Esophagus squamous epithelium (tissue), 5 donors: ENCODE results near the gene RNF130. TPM values are rescaled to one million over a fixed set of nuclear protein-coding genes. Genes with fewer than 3 reads are reported as not detected.

Experiments
- DNase-seq: peaks from one replicate; lab custom pipeline; 2025; lab: John Stamatoyannopoulos, UW
- H3K27ac ChIP-seq, 4 donors: fragments of 200-600 bp; sonication (generic); one replicate each; pipeline ENCODE4 v1.5.1; 2016 to 2019; ENCODE audit warnings: mild to moderate bottlenecking in 1 of 4
- H3K27me3 ChIP-seq, 4 donors: fragments of 200-600 bp; sonication (generic); 1 replicate in 3 of 4; 2 replicates in 1 of 4; pipeline versions ENCODE4 v1.5.1 to v1.6.0; 2017 to 2021; ENCODE audit warnings: antibody characterized with exemption in 1 of 4
- H3K36me3 ChIP-seq, 3 donors: fragments of 200-600 bp; sonication (generic); one replicate each; pipeline ENCODE4 v1.5.1; 2016 to 2019
- H3K4me1 ChIP-seq, 3 donors: fragments of 200-600 bp; sonication (generic); one replicate each; pipeline ENCODE4 v1.5.1; 2017 to 2019
- H3K4me3 ChIP-seq, 4 donors: fragments of 200-600 bp; sonication (generic); 1 replicate in 3 of 4; 2 replicates in 1 of 4; pipeline ENCODE4 v1.5.1; 2016 to 2019; ENCODE audit warnings: mild to moderate bottlenecking in 2 of 4, moderate library complexity in 1 of 4
- H3K9me3 ChIP-seq, 3 donors: fragments of 200-600 bp; sonication (generic); one replicate each; pipeline ENCODE4 v1.5.1; 2016 to 2019
- CTCF ChIP-seq, 6 experiments: fragments of 450-650 bp in 4 of 6; fragments of 200-600 bp in 2 of 6; sonication (generic) in 2 of 6; IDR thresholded peaks; one replicate each; pipeline ENCODE4 v1.5.1; 2016 to 2019; ENCODE audit warnings: antibody characterized with exemption in 6 of 6, mild to moderate bottlenecking in 4 of 6, moderate library complexity in 4 of 6
- POLR2A ChIP-seq, 4 donors: fragments of 450-650 bp; IDR thresholded peaks; one replicate each; pipeline ENCODE4 v1.6.1; 2017; ENCODE audit warnings: antibody characterized with exemption in 4 of 4, mild to moderate bottlenecking in 4 of 4, moderate library complexity in 3 of 4
- WGBS, 2 donors: methylation state at CpG; one replicate each; pipeline ENCODE4 v1.1.5; 2018; 5-methylcytosine and 5-hydroxymethylcytosine counted together
- intact Hi-C: fragments of 100-400 bp; cut with DNase I; formaldehyde crosslinking; loops from one replicate; pipeline ENCODE4 v1.15.0; 2022
- total RNA-seq, 4 donors: library from RNA; depleted of rRNA; stranded (reverse); fragments of >200 nt; gene quantifications; one replicate each; pipeline ENCODE4 v1.1.0, GENCODE V29; 2016
- donor health status: DM: yes; HTN: yes; CAD: no.

Gene RNF130
- total RNA-seq, 4 donors from 2014 or later: 9.1 to 54.6 (median 19.1) TPM

- H3K27ac ChIP-seq: no peak overlapping the region
- H3K27me3 ChIP-seq: no peaks in the 10 kb centered on the region
- no peak overlapping the region for H3K4me3 ChIP-seq
- 79 to 85% methylated on average over 9 to 12 of the region's 20 CpGs for WGBS, 2 donors
- no peaks in the 10 kb centered on the region for H3K36me3 ChIP-seq
- H3K4me1 ChIP-seq: peaks cover 0 to 11% (median 0%) of the 10 kb centered on the region in 3 donors
- DNase-seq: no peak
- intact Hi-C loops: no loop called here
- TF ChIP-seq CTCF (IDR thresholded peaks at IDR 0.05) (no peak), POLR2A (IDR thresholded peaks at IDR 0.05) (no peak)
- H3K9me3 ChIP-seq: no peaks in the 10 kb centered on the region
These were observed 152.0 kb downstream of the RNF130 start for GRCh38 chr5:179919487-179920060.

GRCh38 chr5:179918742-179919486 is 152.6 kb downstream of the RNF130 start:
- Histone ChIP-seq H3K36me3 (no peaks in the 10 kb centered on the region), H3K4me3 (no peak overlapping the region), H3K27ac (no peak overlapping the region), H3K4me1 (peaks cover 0 to 17% (median 0%) of the 10 kb centered on the region in 3 donors), H3K9me3 (no peaks in the 10 kb centered on the region), H3K27me3 (no peaks in the 10 kb centered on the region)
- DNase-seq: no peak
- TF ChIP-seq CTCF (IDR thresholded peaks at IDR 0.05) (no peak), POLR2A (IDR thresholded peaks at IDR 0.05) (no peak)
- WGBS, 2 donors: 84% methylated on average over 17 to 18 of the region's 19 CpGs
- intact Hi-C loops: no loop called here

GRCh38 chr5:179916523-179916922 is 155.0 kb downstream of the RNF130 start:
- Histone ChIP-seq H3K36me3 (no peaks in the 10 kb centered on the region), H3K4me1 (peaks cover 0 to 37% (median 11%) of the 10 kb centered on the region in 3 donors), H3K4me3 (no peak overlapping the region), H3K27me3 (no peaks in the 10 kb centered on the region), H3K9me3 (no peaks in the 10 kb centered on the region), H3K27ac (no peak overlapping the region)
- intact Hi-C loops: no loop called here
- TF ChIP-seq CTCF (IDR thresholded peaks at IDR 0.05) (no peak), POLR2A (IDR thresholded peaks at IDR 0.05) (no peak)
- WGBS, 2 donors: 87 to 91% methylated on average over 4 of the region's 6 CpGs
- DNase-seq: no peak

- WGBS, 2 donors: 85 to 87% methylated on average over 7 to 10 of the region's 10 CpGs
- DNase-seq: no peak
- Histone ChIP-seq H3K4me1 (peaks cover 0 to 37% (median 11%) of the 10 kb centered on the region in 3 donors), H3K27me3 (no peaks in the 10 kb centered on the region), H3K36me3 (no peaks in the 10 kb centered on the region), H3K9me3 (no peaks in the 10 kb centered on the region), H3K27ac (no peak overlapping the region), H3K4me3 (no peak overlapping the region)
- no peak for TF ChIP-seq CTCF (IDR thresholded peaks at IDR 0.05)
- intact Hi-C loops: no loop called here
These were observed 156.1 kb downstream of the RNF130 start for GRCh38 chr5:179915406-179915935.
